Nephron (organoid): ENCODE measurements around the gene AREL1.

Experiments
- H3K27ac Mint-ChIP-seq, 3 experiments: 2 replicates each; pipeline ENCODE4 v1.8.0; 2020; ENCODE audit warnings: mixed read lengths in 3 of 3, mild to moderate bottlenecking in 2 of 3, moderate library complexity in 1 of 3
- H3K27me3 Mint-ChIP-seq: 2 replicates; pipeline ENCODE4 v1.8.0; 2021; ENCODE audit warnings: low read depth, mild to moderate bottlenecking, moderate library complexity, mixed read lengths
- H3K36me3 Mint-ChIP-seq: 2 replicates; pipeline ENCODE4 v1.8.0; 2020; ENCODE audit warnings: low read depth, mixed read lengths
- H3K4me1 Mint-ChIP-seq: 2 replicates; pipeline ENCODE4 v1.8.0; 2020; ENCODE audit warnings: mixed read lengths
- H3K4me3 Mint-ChIP-seq, 3 experiments: 2 replicates each; pipeline ENCODE4 v1.8.0; 2020; ENCODE audit warnings: mild to moderate bottlenecking in 3 of 3, mixed read lengths in 3 of 3, moderate library complexity in 2 of 3
- H3K9me3 Mint-ChIP-seq: 2 replicates; pipeline ENCODE4 v1.8.0; 2020; ENCODE audit warnings: mixed read lengths
- CTCF ChIP-seq, 3 experiments: fragments of 200-600 bp; sonication (generic); IDR thresholded peaks; one replicate each; pipeline ENCODE4 v1.5.0; 2021; ENCODE audit warnings: antibody characterized with exemption in 3 of 3; ENCODE audit not compliant: unreplicated experiment in 3 of 3

AREL1 gene

GRCh38 chr14:74649673-74650072 lies 63.2 kb downstream of the AREL1 start:
- H3K27me3 Mint-ChIP-seq = no peaks in the 10 kb centered on the region
- peaks cover 8% of the 10 kb centered on the region for H3K36me3 Mint-ChIP-seq
- H3K9me3 Mint-ChIP-seq = no peaks in the 10 kb centered on the region
- peak overlapping the region in 1 of 3 experiments; percentile 17 for H3K4me3 Mint-ChIP-seq
- no peak for TF ChIP-seq CTCF (IDR thresholded peaks at IDR 0.05; ENCODE audit: unreplicated experiment in 3 of 3)
- peak overlapping the region in 2 of 3 experiments; percentile 98 to 99 for H3K27ac Mint-ChIP-seq
- peaks cover 62% of the 10 kb centered on the region for H3K4me1 Mint-ChIP-seq

DNA sequence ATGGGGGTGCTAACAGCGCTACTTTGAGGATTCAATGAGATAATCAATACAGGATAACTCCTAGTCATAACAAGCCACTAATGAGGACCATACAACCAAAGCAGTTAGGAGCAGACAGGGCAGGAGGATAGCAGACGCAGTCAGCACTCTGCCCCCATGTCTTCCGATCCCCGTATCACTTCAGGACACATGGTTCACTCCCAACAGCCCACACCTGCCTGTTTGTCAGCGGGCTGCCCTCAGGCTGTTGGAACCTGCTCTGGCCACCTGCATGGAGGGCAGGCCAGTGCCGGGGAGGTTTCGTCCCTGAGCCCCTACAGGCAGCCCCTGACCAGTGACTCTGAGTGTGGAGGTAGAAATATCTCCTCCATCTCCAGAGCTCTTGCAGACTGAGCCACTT lies 63.7 kb downstream of the AREL1 start:
- peaks cover 63% of the 10 kb centered on the region for H3K4me1 Mint-ChIP-seq
- peak overlapping the region in 2 of 3 experiments; percentile 98 to 99 for H3K27ac Mint-ChIP-seq

DNA sequence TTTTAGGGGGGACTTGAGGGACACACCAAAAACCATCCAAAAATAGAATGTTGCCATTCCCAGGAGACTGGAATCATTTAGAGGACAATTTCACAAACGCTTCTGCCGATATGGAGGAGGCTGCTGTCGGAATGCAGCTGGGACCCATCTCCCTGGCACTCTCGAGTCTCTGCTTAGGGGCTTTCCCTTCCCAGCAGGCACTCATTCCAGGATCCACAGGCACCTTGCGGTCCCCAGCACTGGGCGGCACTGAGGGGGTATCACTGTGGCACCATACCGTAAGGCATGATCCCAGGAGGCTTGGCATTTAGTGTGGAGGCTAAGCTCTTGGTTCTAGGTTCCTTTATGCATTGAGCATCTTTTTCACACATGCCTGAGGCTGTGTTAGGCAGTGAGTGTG lies 64.3 kb downstream of the AREL1 start:
- H3K4me1 Mint-ChIP-seq = peaks cover 65% of the 10 kb centered on the region
- H3K27me3 Mint-ChIP-seq = no peaks in the 10 kb centered on the region
- H3K4me3 Mint-ChIP-seq = peak overlapping the region in 1 of 3 experiments; percentile 71
- H3K36me3 Mint-ChIP-seq = no peaks in the 10 kb centered on the region
- peak overlapping the region; percentile 84 to 99 (median 98) for H3K27ac Mint-ChIP-seq
- no peaks in the 10 kb centered on the region for H3K9me3 Mint-ChIP-seq
- TF ChIP-seq CTCF (IDR thresholded peaks at IDR 0.05; ENCODE audit: unreplicated experiment in 3 of 3) = no peak

More for the DNA sequence above, 63.7 kb downstream of the AREL1 start:
- peaks cover 3% of the 10 kb centered on the region for H3K36me3 Mint-ChIP-seq
- no peak for TF ChIP-seq CTCF (IDR thresholded peaks at IDR 0.05; ENCODE audit: unreplicated experiment in 3 of 3)
- H3K9me3 Mint-ChIP-seq = no peaks in the 10 kb centered on the region
- no peaks in the 10 kb centered on the region for H3K27me3 Mint-ChIP-seq
- no peak overlapping the region for H3K4me3 Mint-ChIP-seq

DNA sequence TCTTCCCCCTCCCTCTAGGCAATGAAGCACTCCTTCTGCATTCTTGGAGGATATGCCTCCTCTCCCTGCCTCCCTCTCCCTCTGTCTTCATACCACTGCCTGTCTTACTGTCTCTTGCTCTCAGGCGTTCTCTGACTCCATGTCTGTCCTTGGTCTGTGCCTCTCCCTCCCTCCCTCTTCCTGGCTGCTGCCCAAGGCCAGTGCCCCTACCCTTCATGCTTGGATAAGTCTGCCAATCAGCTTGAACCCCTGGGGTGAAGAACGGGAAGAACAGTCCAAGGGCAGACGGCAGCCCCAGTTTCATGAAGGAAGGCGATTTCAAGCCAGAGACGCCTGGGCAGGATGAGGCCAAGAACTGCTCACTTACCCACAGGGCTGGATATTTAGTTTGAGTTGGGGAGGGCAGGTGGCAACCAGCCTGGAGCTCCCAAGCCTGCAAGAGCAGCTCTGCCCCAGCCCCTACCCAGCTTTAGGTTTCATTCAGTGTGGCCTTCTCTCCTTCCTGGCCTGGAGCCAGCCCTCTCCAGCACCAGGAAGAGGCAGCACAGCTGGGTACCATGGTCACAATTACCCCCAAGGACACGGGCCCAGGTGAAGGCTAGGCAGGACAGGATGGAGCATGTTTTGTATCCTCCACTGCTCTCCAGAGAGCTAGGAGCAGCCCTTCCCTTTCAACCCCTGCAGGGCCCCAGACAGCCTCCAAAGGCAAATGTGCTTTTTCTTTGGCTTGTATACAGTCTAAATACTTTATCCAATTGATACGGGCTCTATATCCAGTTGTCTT lies 65.0 kb downstream of the AREL1 start:
- Mint-ChIP-seq H3K27ac (peak overlapping the region; percentile 84 to 99 (median 98)), H3K27me3 (no peaks in the 10 kb centered on the region), H3K4me1 (peaks cover 72% of the 10 kb centered on the region), H3K9me3 (no peaks in the 10 kb centered on the region), H3K36me3 (no peaks in the 10 kb centered on the region), H3K4me3 (peak overlapping the region in 1 of 3 experiments; percentile 71)
- TF ChIP-seq CTCF (IDR thresholded peaks at IDR 0.05; ENCODE audit: unreplicated experiment in 3 of 3) = no peak

- H3K36me3 Mint-ChIP-seq = no peaks in the 10 kb centered on the region
- H3K27ac Mint-ChIP-seq = peak overlapping the region; percentile 84 to 99 (median 98)
- TF ChIP-seq CTCF (IDR thresholded peaks at IDR 0.05; ENCODE audit: unreplicated experiment in 3 of 3) = no peak
These were observed 65.7 kb downstream of the AREL1 start for GRCh38 chr14:74647061-74647677.

More at GRCh38 chr14:74647061-74647677, 65.7 kb downstream of the AREL1 start:
- H3K27me3 Mint-ChIP-seq = no peaks in the 10 kb centered on the region
- no peaks in the 10 kb centered on the region for H3K9me3 Mint-ChIP-seq
- peak overlapping the region in 1 of 3 experiments; percentile 47 for H3K4me3 Mint-ChIP-seq
- H3K4me1 Mint-ChIP-seq = peaks cover 77% of the 10 kb centered on the region
